Epidermal melanocyte (primary cell): ENCODE measurements around the gene BPIFB1.
A peak's percentile ranks its signal among the peaks of the same experiment; 100 is the strongest.

Experiments
- DNase-seq: peaks from one replicate; pipeline ENCODE4 v3.0.0; 2011; ENCODE audit warnings: low spot score; ENCODE audit not compliant: insufficient read length

BPIFB1 gene

GRCh38 chr20:33298391-33298790, 15.4 kb downstream of the BPIFB1 start:
- DNase-seq: no peak

GRCh38 chr20:33299111-33299603, 16.1 kb downstream of the BPIFB1 start:
- peak; percentile 71 for DNase-seq

- no peak for DNase-seq
Measured at GRCh38 chr20:33301192-33301930, 18.3 kb downstream of the BPIFB1 start.

- no peak for DNase-seq
Measured at GRCh38 chr20:33303595-33303994, 20.6 kb downstream of the BPIFB1 start.

GRCh38 chr20:33304046-33304445, 21.0 kb downstream of the BPIFB1 start:
- no peak for DNase-seq

GRCh38 chr20:33305589-33306057, 22.6 kb downstream of the BPIFB1 start:
- DNase-seq: no peak

- no peak for DNase-seq
Measured at GRCh38 chr20:33306228-33306627, 23.2 kb downstream of the BPIFB1 start.

- DNase-seq: no peak
Measured at GRCh38 chr20:33306807-33307206, 23.8 kb downstream of the BPIFB1 start.

GRCh38 chr20:33308668-33309067, 25.7 kb downstream of the BPIFB1 start:
- DNase-seq: no peak

GRCh38 chr20:33309631-33310030, 26.6 kb downstream of the BPIFB1 start:
- DNase-seq: no peak

GRCh38 chr20:33310327-33310899, 27.4 kb downstream of the BPIFB1 start:
- no peak for DNase-seq

- no peak for DNase-seq
Measured at GRCh38 chr20:33311011-33311410, 28.0 kb downstream of the BPIFB1 start.

GRCh38 chr20:33311996-33312395, 29.0 kb downstream of the BPIFB1 start:
- DNase-seq: no peak

- no peak for DNase-seq
Measured at GRCh38 chr20:33312583-33312982, 29.6 kb downstream of the BPIFB1 start.

- DNase-seq: no peak
Measured at GRCh38 chr20:33313686-33314314, 30.8 kb downstream of the BPIFB1 start.

GRCh38 chr20:33316343-33316742, 33.3 kb downstream of the BPIFB1 start:
- no peak for DNase-seq

GRCh38 chr20:33316958-33317357, 33.9 kb downstream of the BPIFB1 start:
- no peak for DNase-seq

- no peak for DNase-seq
Measured at GRCh38 chr20:33317424-33318095, 34.5 kb downstream of the BPIFB1 start.

GRCh38 chr20:33318096-33318429, 35.0 kb downstream of the BPIFB1 start:
- DNase-seq: no peak

- no peak for DNase-seq
Measured at GRCh38 chr20:33320006-33320405, 37.0 kb downstream of the BPIFB1 start.

- no peak for DNase-seq
Measured at GRCh38 chr20:33322456-33322855, 39.4 kb downstream of the BPIFB1 start.

GRCh38 chr20:33323236-33323635, 40.2 kb downstream of the BPIFB1 start:
- no peak for DNase-seq
